GM21717 (cell line): ENCODE measurements around the gene CDH6.

Experiments used
- ATAC-seq: cut with Tn5 transposase; IDR thresholded peaks from one replicate; pipeline ENCODE4 v1.9.1; 2021; ENCODE audit warnings: mild to moderate bottlenecking, moderate library complexity; ENCODE audit not compliant: unreplicated experiment

CDH6 gene

DNA sequence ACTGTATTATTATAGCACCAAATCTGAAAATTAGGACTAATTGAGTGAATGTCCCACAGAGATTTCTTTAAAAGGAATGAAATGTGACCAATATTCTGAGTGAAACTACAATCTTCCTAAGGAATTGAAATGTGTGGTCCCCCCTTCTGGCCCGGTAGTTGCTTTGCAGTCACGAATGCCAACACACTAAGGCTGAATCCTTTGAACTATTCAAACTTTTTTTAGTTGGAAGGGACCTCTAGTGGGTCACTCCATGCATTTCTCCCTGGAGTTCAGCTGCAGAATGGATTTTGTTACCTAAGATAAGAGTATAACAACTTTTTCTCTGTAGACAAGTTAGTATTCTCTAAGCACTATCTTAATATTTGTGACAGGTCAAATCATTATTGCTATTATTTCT, 2.8 kb downstream of the CDH6 start:
- no peak for ATAC-seq

DNA sequence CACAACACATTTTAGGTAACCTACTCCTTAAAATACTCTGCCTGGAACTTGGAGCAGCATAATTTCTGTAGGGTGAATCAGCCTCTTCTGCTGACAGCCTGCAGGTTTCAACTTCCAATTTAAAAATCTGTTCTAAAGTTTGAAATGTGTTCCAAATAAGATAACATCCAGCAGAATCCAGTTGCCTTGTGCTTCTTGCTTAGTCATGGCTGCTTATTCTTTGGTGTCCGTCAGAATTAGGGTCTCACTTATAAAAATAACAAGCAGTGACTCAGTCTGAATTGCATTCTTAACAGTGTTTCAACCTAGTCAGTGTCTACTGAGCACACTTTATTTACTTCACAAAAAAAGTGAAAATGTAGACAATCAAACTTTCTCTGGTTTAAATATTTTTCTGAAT, 3.7 kb downstream of the CDH6 start:
- ATAC-seq: no peak

DNA sequence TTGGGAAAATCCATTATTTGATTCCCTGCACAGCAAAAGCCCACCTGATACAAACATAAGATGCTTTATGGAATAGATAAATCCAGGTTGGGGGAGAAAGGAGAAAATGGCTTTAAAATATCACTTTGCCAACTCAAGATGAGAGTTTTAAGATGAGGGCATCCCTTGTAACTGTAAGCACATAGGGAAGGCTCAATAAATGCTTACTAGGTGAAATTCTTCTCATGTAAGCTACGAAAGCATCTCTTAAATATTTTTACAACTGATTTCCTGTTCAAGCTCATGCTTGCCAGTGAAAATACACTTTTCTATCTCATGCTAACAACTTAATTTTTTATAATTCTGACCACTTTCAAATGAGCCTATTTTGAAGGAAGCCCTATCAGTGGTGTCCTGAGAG, 11.5 kb downstream of the CDH6 start:
- no peak for ATAC-seq

DNA sequence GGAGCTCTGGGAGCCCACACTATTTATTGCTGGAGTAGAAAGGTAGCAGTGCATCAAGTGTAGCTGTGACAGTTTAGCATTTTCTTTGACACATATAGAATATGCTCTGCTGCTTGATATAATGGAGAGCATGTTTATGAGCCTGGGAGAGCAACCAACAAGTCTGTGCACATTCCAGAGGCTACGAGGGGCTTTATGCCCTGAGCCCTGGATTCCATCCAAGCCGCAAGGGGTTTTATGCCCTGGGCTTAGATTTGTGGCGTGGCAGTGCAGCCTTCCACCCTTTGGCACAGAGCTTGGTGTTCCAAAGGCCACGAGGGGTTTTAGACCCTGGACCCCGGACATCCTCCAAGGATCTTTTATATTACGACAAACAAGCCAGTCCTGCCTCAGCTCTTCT, 14.6 kb downstream of the CDH6 start:
- no peak for ATAC-seq

DNA sequence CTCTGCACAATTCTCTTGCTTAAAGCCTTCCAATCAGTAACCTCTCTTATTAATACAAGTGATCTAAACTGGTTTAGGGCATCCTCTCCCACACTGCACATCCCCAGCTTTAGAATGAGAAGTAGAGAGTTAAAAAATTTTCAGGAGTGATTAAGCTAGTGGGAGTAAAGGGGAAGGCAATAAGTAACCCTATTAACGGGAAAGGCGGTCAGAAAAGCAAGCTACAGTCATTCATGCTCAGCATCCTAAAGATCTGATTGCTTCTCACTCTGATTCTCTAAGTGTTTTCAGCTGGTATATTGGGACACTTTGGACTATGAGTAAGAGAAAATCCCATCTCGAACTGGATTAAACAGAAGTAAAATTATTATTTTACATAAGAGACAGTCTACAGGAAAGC, 15.8 kb downstream of the CDH6 start:
- no peak for ATAC-seq

DNA sequence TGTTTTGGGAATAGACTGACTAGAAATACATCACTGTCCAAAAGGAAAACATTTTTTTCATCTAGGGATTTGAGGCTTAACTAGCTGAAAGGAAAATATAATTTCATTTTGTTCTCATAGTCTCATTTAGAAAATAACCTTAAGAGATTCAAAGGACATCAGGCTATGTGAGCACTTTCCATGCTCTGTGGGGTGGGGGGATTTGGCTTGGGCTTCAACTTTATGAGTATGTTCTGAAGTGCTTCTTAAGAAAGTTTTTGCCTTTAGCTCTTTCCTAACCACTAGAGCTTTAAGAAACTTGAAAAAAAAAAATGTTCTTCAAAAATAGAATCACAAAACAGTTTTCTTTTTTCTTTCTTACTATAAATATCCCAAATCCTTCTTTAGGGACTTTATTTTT, 17.6 kb downstream of the CDH6 start:
- no peak for ATAC-seq

DNA sequence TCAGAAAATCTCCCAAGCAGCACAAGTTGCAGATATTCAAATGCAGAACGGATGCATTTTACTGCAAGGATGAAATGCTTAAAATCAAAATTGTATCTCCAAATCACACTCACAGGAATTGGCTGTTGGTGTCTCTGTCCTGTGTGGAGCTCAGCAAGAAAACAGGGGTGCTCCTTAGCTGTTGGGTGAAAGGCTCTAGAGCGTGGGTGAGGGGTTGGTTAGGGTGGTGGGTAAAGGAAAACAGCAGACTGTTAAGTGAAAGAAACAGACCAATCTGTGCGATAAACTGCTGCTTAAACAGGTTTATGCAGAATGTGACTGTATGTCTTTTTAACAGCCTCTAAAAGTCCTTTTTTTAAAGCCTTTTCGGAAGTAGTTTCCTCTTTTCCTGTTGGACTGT, 19.8 kb downstream of the CDH6 start:
- ATAC-seq: no peak

DNA sequence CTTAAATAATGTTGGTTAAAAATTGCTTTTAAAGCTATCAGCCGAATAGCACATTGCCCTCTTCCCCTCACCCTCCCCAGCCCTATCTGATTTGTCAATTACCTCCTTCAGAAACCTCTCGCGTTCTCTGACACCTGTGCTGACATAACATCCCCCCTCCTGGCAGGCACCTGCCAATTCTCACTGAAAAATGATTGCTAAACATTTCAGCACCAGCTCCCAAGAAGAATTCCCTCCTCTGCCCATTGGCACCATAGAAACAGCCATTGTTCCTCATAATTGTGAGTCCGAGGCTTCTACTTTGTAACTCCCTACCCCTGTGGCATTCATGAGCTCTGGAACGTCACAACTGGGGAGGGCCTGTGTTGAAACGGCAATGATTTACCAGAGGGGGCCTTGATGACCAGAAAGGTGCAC, 20.2 kb downstream of the CDH6 start:
- no peak for ATAC-seq

DNA sequence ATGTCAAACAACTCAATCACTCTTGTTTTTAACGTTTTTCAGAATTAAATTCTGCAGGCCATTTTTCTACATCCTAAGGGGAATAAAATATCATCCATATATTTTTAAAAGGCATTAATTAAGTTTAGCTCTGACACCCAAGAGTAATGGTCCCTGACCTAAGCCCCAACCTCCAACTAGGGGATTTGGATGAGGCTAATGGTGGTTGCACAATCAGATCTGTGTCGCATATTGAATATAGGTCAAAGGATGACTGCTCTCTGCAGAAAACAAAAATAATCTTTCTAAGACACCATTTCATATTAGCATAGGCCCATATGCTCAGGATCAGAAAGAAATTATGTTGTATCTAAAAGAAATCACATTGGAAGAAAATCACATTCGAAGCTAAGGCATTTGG, 20.7 kb downstream of the CDH6 start:
- no peak for ATAC-seq

DNA sequence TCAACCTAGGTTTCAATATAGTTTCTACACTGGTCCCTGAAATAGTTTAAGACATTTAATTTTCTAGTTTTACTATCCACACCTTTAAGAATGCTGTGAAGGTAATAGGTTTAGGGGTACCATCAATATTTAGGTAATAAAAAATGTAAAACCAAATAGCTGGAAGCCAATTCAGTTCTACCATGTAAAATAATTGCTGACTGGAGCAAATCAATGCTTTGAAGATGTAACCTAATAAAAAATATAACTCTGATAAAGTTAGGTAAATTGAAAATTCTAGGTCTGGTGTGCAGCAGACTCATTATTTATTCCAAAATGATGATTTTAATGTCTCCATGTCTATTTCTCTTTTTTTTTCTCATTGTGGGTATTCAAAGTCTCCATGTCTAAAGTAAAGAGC, 21.8 kb downstream of the CDH6 start:
- ATAC-seq: no peak

DNA sequence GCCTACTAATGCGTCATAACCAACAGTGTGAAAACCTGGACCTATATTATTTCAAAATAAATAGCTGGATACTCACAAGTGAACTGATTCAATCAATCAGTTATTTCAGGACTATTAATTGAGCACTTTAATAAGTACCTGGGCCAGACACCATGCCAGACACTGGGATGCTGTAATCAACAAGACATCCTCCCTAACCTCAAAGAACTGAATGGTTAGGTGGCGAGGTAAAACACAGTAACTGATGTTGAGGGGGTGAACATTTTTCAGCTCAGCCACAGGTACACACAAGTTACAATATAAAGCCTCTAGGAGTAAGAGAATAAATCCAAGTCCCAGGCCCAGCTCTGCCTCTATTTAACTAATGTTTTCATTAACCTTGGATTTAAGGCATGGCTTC, 24.0 kb downstream of the CDH6 start:
- ATAC-seq: no peak

DNA sequence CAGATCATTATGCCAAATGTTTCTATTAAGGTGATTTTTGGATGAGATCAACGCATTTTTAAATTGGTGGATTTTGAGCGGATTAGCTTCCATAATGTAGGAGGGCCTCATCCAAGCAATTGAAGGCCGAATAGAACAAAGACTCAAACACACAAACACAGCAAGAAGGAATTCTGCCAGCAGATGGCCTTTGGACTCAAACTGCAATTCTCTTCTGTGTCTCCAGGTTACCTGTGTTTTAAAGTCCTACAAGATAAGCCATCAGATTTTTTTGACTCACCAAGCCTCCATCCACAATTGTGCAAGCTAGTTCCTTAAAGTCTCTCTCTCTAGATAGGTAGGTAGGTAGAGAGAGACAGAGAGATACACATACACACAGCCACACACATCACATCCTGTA, 25.5 kb downstream of the CDH6 start:
- no peak for ATAC-seq

DNA sequence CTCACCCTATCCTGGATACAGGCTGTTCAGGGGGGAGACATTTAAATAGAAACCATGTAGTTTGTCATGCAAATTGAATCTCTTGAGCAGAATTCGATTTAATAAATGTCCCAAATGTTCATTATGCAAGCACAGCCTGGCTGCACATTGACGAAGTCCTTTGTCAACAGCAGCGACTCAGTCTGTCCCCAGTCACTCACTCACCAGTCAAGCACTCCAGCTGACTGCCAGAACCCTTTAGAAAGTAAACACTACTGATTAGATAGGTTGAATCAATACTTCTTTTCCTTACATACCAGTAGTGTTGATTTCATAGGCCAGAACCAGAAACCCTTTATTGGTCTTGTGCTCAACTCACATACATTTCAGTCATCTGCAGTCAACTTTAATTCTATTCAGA, 27.5 kb downstream of the CDH6 start:
- no peak for ATAC-seq

DNA sequence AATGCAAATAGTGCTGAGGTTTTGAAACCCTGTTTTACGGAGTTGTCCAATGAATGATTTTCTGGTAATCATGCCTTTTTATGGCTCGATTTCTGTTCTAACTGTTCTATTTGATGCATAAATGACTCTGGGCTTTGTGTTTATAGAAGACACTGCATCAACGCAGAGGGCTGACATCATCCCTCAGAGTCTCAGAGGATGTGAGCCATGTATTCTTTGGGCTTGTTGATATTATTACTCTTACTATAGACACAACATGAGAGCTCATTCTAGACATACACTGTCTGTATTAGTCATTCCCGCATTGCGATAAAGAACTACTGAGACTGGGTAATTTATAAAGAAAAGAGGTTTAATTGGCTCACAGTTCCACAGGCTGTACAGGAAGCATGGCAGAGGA, 31.6 kb downstream of the CDH6 start:
- no peak for ATAC-seq

DNA sequence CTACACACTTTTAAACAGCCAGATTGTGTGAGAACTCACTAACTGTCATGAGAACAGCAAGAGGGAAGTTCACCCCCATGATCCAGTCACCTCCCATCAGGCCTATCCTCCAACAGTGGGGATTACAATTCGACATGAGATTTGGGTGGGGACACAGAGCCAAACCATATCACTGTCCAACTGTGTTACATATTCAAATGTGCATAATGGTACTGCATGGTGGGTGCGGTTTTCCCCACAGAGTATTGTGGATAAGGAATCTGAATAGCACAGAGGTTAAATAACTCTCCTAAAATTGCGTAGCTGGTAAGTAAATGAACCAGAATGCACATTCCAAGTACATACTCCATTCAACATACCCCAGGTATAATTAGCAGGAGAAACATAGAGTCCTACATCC, 32.1 kb downstream of the CDH6 start:
- ATAC-seq: no peak

DNA sequence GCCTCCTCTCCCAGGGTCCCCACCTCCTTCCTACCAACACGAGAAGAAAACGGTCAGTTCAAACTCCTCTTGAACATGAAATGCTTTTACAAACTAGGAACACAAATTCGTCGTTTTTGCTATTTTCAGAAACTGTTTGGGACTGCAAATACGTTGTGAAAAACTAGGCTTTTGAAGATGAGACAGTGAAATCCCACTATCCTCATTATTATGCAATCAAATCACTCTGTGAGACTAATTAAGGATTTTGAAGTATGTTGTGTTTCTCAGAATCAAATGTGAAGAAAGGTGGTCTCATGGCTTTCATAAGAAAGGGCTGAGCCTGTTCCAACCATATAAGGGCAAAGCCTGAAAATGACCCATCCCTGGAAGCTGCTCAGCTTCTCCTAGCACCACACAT, 33.2 kb downstream of the CDH6 start:
- no peak for ATAC-seq

DNA sequence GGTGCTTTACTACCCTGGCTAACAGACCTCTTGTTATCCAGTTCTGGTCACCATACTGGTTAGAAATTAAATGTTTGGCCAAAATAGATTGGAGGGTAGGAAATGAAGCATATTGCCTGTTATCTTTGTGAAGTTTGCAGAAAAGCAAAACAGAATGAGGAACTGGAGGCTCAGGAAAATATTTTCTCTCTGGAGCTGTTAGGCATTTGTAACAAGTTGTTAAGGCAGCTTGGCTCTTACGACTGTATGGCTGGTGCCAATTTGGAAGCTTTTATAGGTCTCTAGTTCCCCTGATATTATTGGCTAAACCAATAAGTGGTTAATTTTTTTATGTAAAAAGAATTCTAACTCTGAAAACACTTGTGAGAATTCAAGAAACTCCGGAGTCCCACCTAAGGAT, 35.8 kb downstream of the CDH6 start:
- no peak for ATAC-seq

DNA sequence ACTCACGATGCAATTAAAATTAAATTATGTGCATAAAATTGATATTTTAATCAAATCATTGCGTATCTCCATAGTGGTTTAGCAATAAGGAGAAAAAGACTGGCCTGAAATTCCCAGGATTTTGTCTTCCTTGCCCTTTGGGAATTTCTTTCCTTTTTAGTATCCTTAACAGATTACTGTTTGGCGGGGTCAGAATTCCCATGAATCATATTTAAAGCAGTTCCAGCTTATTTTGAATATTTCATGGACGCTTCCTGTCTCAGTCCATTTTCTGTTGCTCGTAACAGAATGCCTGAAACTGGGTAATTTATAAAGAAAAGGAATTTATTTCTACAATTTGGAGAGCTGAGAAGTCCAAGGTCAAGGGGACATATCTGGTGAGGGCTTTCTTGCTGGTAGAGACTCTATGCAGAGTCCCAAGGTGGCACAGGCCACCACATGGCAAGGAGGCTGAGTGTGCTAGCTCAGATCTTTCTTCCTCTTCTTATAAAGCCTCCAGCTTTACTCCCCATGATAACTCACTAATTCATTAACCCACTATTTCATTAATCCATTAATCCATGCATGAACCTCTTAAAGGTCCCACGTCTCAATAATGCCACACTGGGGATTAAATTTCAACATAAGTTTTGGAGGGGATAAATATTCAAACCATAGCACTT, 37.8 kb downstream of the CDH6 start:
- ATAC-seq: no peak

DNA sequence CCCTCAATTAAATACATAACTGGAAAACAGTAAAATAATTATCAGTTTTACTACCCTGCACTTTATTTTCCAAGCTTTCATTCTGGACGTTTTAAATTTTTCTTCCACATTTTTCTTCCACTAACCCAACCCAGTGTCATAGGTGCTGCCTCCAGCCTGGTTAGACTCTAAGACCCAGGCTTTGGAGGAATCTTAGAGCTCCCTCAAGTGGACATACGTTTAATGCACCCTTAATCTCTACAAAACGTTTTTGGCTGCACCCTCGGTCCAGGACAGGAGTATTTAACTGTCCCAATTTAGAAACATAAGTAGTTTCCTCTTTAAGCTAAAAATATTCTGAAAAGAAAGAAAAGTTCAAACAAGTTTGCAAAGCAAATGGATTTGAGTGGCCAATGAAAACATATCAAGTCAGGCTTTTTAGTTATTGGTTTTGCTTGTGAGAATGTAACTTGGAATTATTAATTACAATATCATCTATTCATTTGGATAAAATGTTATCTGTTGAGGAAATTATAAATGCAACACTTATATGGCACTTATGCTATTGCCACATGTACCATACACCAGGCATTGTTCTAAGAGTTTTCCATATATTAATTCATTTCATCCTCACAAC, 38.9 kb downstream of the CDH6 start:
- peak; percentile 74 for ATAC-seq

DNA sequence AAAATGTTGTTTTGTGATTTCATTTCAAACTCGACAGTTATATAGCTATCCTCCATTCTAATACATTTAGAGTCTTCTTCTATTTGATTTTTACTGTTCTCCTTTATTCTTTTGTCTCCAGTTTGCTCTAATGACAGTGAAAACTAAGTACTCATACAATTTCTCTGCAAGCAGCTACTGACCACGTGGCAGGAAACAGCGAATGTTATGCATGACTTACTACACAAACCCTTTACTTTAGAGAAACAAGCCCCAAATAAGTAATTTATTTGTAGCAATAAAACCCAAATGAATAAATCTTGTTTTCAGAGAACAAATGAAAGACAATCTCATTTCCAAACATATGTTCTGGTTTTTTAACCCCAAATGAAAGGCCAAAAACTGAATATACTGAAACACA, 41.9 kb downstream of the CDH6 start:
- ATAC-seq: no peak

DNA sequence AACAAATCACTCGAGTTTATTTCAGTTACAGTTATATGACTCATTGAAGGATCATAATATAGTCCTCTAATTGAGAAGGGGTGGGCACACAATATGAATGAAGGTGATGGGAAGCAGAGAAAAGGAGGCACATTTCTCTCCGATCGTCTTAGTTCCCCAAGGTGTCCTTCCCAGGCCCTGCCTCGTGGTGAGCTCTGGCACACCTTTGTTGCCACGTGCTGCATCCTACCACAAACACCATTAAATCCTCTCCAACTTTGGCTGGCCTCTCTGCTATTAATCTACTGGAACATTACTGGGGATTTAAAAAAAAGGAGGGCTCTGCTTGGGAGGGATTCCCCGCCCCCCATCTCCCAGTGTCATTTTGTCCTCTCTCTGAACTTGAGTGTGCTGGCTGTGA, 42.9 kb downstream of the CDH6 start:
- no peak for ATAC-seq

DNA sequence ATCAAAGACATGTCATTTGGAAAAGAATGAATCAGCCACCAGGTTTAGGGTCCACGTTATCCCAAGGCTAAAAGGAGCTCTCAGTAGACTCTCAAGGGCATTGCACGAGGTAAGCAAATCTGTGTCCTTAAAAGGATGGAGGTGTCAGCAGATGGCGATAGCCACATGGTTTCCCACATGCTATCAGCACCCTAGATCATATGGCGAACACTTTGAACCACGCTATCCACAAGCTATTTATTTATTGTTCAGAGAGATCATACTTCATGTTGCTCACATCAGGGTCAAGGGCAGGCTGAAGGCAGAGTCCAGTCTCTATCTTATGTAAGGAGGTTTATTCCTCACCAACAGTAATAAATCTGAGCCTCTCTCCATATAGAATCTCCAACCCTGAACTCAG, 43.7 kb downstream of the CDH6 start:
- ATAC-seq: no peak

DNA sequence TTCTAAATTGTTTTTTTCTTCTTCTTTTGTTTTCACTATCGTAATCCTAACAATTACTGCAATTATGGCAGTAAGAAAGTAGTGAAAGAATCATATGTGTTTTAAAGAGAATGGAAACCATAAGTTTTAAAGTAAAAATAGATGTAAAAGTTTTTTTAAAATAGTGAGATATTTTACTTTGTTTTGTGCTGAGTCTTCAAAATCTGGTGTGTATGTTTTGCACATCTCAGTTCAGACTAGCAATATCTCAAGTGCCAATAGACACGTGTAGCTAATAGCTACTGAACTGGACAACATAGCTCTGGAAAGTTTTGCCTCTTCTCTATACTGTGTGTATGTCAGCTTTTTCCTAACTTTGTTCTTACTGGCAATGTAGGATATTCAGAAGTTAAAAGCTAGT, 45.0 kb downstream of the CDH6 start:
- no peak for ATAC-seq
